DOHH2 (cell line): Measurements from ENCODE around the gene CTIF.

Experiments used
- H3F3A ChIP-seq: fragments of 200-600 bp; sonication (generic), shearing (Covaris generic); 2 replicates; pipeline ENCODE4 v1.6.0; 2016; ENCODE audit warnings: antibody characterized with exemption, mild to moderate bottlenecking; ENCODE audit not compliant: control insufficient read depth, insufficient read depth
- H3K27ac ChIP-seq: fragments of 200-600 bp; sonication (generic); 2 replicates; pipeline ENCODE4 v1.5.1; 2014; ENCODE audit warnings: low read depth, mild to moderate bottlenecking, low read length, moderate library complexity
- H3K27me3 ChIP-seq: fragments of 200-600 bp; sonication (generic); 2 replicates; pipeline ENCODE4 v1.6.1; 2014; ENCODE audit warnings: mild to moderate bottlenecking, low read length, mixed read lengths; ENCODE audit not compliant: control insufficient read depth
- H3K36me3 ChIP-seq: fragments of 200-600 bp; sonication (generic); 2 replicates; pipeline ENCODE4 v1.6.1; 2014; ENCODE audit warnings: mild to moderate bottlenecking, low read length, moderate library complexity, mixed read lengths; ENCODE audit not compliant: control insufficient read depth
- H3K4me1 ChIP-seq: fragments of 200-600 bp; sonication (generic); 2 replicates; pipeline ENCODE4 v1.6.1; 2014; ENCODE audit warnings: mild to moderate bottlenecking, low read length, mixed read lengths; ENCODE audit not compliant: control insufficient read depth
- H3K4me2 ChIP-seq: fragments of 200-600 bp; sonication (generic); 2 replicates; pipeline ENCODE4 v1.6.0; 2014; ENCODE audit warnings: mild to moderate bottlenecking, low read length, moderate library complexity
- H3K4me3 ChIP-seq: fragments of 200-600 bp; sonication (generic); 2 replicates; pipeline ENCODE4 v1.5.1; 2014; ENCODE audit warnings: mild to moderate bottlenecking, low read length, mixed read lengths
- H3K79me2 ChIP-seq: fragments of 200-600 bp; sonication (generic); 2 replicates; pipeline ENCODE4 v1.6.1; 2014; ENCODE audit warnings: mild to moderate bottlenecking, low read length, mixed read lengths; ENCODE audit not compliant: control insufficient read depth
- H3K9me2 ChIP-seq: fragments of 200-600 bp; sonication (generic); replicated peaks from 2 replicates; pipeline ENCODE4 v1.6.1; 2014; ENCODE audit warnings: mild to moderate bottlenecking, low read length, mixed read lengths; ENCODE audit not compliant: control insufficient read depth
- H3K9me3 ChIP-seq: fragments of 200-600 bp; sonication (generic); 2 replicates; pipeline ENCODE4 v1.6.1; 2014; ENCODE audit warnings: antibody characterized with exemption, low read length, mixed read lengths; ENCODE audit not compliant: control insufficient read depth, insufficient read depth
- H4K20me1 ChIP-seq: fragments of 200-600 bp; sonication (generic); 2 replicates; pipeline ENCODE4 v1.6.0; 2014; ENCODE audit warnings: low read depth, mild to moderate bottlenecking, antibody characterized with exemption, low read length, moderate library complexity; ENCODE audit not compliant: control insufficient read depth, insufficient read depth
- EZH2phosphoT487 ChIP-seq: fragments of 200-600 bp; sonication (generic); IDR thresholded peaks from 2 replicates; pipeline ENCODE4 v1.6.1; 2017; ENCODE audit warnings: borderline replicate concordance, mild to moderate bottlenecking, antibody characterized with exemption, low read length, moderate library complexity, mixed read lengths
- TF ChIP-seq, protein P1 (sequence below): fragments of 200-600 bp; sonication (generic); IDR thresholded peaks from one replicate; pipeline ENCODE4 v1.5.1; 2014; ENCODE audit warnings: antibody characterized with exemption, mild to moderate bottlenecking, low read depth, low read length; ENCODE audit not compliant: poor library complexity, severe bottlenecking

CTIF gene

DNA sequence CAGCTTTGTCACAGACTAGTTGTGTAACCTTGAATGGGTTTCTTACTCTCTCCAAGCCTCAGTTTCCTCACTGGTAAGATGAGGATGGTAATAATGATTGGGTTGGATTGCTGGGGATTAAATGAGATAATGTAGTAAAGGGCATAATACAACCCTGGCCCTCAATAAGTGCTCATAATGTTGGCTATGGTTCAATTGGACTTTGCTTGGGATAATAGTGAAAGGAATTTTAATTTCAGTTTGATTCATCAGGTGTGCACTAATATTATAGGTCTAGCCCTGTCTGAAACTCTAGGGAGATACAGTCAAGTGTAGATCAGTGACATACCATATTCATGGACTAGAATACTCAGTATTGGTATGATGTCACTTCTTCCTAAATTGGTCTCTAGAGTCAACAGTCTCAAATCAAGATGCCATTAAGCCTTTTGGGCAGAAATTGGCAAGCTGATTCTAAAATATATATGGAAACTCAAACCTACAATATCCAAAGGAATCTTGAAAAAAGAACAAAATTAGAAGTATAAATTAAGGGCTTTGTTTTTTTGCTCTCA lies 250.5 kb downstream of the CTIF start:
- 0 out of 2 replicates have a peak, but pooled peaks cover 4% of the 10 kb centered on the region for H4K20me1 ChIP-seq
- no peak overlapping the region for H3K4me3 ChIP-seq
- no peaks in the 10 kb centered on the region for H3K9me3 ChIP-seq
- H3K4me2 ChIP-seq = no peak overlapping the region
- H3K9me2 ChIP-seq = no peaks in the 10 kb centered on the region
- peaks cover 10% of the 10 kb centered on the region for H3F3A ChIP-seq
- no peaks in the 10 kb centered on the region for H3K36me3 ChIP-seq
- peaks cover 27% of the 10 kb centered on the region for H3K4me1 ChIP-seq
- H3K27ac ChIP-seq = no peak overlapping the region
- peaks cover 3% of the 10 kb centered on the region; the same call in 1 of the 2 replicates for H3K27me3 ChIP-seq
- TF ChIP-seq, protein P1, sequence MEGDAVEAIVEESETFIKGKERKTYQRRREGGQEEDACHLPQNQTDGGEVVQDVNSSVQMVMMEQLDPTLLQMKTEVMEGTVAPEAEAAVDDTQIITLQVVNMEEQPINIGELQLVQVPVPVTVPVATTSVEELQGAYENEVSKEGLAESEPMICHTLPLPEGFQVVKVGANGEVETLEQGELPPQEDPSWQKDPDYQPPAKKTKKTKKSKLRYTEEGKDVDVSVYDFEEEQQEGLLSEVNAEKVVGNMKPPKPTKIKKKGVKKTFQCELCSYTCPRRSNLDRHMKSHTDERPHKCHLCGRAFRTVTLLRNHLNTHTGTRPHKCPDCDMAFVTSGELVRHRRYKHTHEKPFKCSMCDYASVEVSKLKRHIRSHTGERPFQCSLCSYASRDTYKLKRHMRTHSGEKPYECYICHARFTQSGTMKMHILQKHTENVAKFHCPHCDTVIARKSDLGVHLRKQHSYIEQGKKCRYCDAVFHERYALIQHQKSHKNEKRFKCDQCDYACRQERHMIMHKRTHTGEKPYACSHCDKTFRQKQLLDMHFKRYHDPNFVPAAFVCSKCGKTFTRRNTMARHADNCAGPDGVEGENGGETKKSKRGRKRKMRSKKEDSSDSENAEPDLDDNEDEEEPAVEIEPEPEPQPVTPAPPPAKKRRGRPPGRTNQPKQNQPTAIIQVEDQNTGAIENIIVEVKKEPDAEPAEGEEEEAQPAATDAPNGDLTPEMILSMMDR = no peak
- no peak for TF ChIP-seq EZH2phosphoT487
- no peaks in the 10 kb centered on the region for H3K79me2 ChIP-seq

DNA sequence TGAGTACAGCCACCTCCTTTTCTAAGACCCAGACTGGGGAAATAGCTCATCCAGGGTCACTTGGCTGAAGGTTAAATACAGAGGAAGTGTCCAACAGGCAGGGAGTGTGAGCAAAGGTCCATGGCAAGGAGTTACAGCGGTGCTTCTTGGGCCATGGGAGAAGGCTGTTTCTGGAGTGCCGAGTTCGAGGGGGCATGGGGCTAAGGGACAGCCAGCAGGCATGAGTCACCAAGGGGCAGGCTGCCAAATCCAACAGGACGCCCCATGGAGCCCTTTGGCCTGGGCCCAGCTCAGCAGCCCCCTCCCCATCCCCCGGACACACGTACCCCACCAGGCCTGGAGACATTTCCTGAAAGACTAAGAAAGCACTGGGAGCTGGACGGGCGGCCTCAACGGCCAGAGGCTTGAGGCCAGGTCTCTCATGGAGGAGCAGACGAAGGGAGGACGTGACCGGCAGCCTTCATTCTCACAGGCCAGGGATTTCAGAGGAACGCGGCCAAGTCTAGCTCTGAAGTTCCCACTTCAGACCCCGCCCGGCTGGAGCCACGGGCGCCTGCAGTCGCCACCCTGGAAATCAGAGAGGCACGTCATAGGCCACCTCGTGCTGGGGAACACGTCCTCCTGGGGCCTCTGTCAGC lies 251.5 kb downstream of the CTIF start:
- H3K79me2 ChIP-seq = no peaks in the 10 kb centered on the region
- peaks cover 8% of the 10 kb centered on the region; the same call in 1 of the 2 replicates for H3K27me3 ChIP-seq
- H4K20me1 ChIP-seq = no peaks in the 10 kb centered on the region
- H3K4me3 ChIP-seq = no peak overlapping the region
- H3F3A ChIP-seq = peaks cover 4% of the 10 kb centered on the region; the same call in 1 of the 2 replicates
- H3K4me2 ChIP-seq = no peak overlapping the region
- peaks cover 17% of the 10 kb centered on the region for H3K4me1 ChIP-seq
- no peak overlapping the region for H3K27ac ChIP-seq
- H3K9me3 ChIP-seq = no peaks in the 10 kb centered on the region
- H3K9me2 ChIP-seq = no peaks in the 10 kb centered on the region
- H3K36me3 ChIP-seq = no peaks in the 10 kb centered on the region
- TF ChIP-seq EZH2phosphoT487 = no peak
- TF ChIP-seq, protein P1 = no peak

DNA sequence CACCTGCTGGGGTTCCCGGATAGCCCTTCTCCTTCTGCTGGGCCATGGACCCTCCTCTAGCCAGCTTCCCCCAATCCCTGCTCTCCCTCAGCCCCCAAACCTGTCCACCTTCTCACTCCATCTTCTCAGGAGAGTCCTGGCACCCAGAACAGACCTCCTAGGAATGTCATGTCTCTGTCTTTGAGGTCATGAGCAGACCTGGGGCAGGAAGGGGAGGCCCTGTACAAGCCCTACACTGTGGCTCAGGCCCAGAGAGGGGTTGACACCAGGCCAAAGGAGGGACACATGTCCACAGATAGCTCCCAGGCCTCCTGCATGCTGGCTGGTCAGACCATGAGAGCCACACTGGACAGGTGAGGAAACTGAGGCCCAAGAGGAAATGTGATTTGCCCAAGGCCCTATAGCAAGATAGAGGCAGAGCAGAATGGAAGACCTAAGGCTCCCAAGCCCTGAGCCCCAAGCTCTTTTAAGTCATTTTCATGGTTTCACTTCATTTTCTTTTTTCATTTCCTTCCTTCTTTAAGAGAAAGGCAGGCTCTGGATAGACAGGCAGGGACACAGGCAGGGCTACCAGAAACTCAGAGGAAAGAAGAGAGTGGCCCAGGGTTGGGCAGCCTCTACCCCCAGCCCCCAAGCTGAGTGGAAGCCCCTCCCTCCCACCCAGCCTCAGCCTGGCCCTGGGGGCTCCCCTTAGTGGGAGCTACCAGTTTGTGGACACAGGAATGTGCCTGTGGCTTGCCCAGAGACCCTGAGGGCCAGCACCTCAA lies 252.2 kb downstream of the CTIF start:
- Histone ChIP-seq H3K27ac (no peak overlapping the region), H3K9me3 (no peaks in the 10 kb centered on the region), H3K4me1 (peaks cover 10% of the 10 kb centered on the region), H4K20me1 (no peaks in the 10 kb centered on the region), H3F3A (no peaks in the 10 kb centered on the region), H3K9me2 (no peaks in the 10 kb centered on the region), H3K4me2 (no peak overlapping the region), H3K27me3 (peaks cover 8% of the 10 kb centered on the region; the same call in 1 of the 2 replicates), H3K4me3 (no peak overlapping the region), H3K79me2 (no peaks in the 10 kb centered on the region), H3K36me3 (no peaks in the 10 kb centered on the region)
- TF ChIP-seq, protein P1 = no peak
- no peak for TF ChIP-seq EZH2phosphoT487
